Measurements from ENCODE around the gene ZSCAN21.

Gene ZSCAN21

GRCh38 chr7:100101016-100101862 is 51.7 kb downstream of the ZSCAN21 start, which contains the start of the genes AP4M1 and MCM7:
AP4M1 (plus strand) TSS chr7:100101643; CDS start chr7:100101715, 72 bp downstream.
MCM7 (minus strand) TSS chr7:100101397; CDS start chr7:100101294, 103 bp downstream.
- DNase-seq: peak; percentile 99

GRCh38 chr7:100102950-100103840 is 53.6 kb downstream of the ZSCAN21 start:
- DNase-seq: no peak

GRCh38 chr7:100105534-100105933 is 56.0 kb downstream of the ZSCAN21 start:
- no peak for DNase-seq

- DNase-seq: no peak
Observed at GRCh38 chr7:100106633-100107032, 57.1 kb downstream of the ZSCAN21 start.

- DNase-seq: no peak
Observed at GRCh38 chr7:100107125-100107737, 57.7 kb downstream of the ZSCAN21 start.

- no peak for DNase-seq
Observed at GRCh38 chr7:100107890-100108289, 58.3 kb downstream of the ZSCAN21 start.

- DNase-seq: no peak
Observed at GRCh38 chr7:100109521-100110163, 60.1 kb downstream of the ZSCAN21 start.

GRCh38 chr7:100111156-100111555 is 61.6 kb downstream of the ZSCAN21 start:
- no peak for DNase-seq

GRCh38 chr7:100111914-100112313 is 62.3 kb downstream of the ZSCAN21 start:
- DNase-seq: no peak

Data from suppressor macrophage treated with lipopolysaccharide for 1 hour (primary cell).